Measurements from ENCODE around the gene MSRB2. TPM values are rescaled to one million over a fixed set of nuclear protein-coding genes. Genes with fewer than 3 reads are reported as not detected.
"Not testable (repeated sequence)": the region's sequence is repeated elsewhere in the genome, so short reads cannot be mapped to it uniquely, and the experiment has no call there.

MSRB2 gene
- total and polyA plus RNA-seq, 2 of the 8 experiments (the other 6 are each of a cell fraction or from before 2014, with no cell fraction given): 11.0 to 13.9 TPM

GRCh38 chr10:23070913-23071218 is 24.5 kb upstream of the MSRB2 start:
- no peak overlapping the region for H2BK15ac ChIP-seq (ENCODE audit: low read length)
- 94% methylated on average over 3 of the region's 3 CpGs; no CpG with 5 or more reads in 1 of the 2 experiments for WGBS, 2 experiments (ENCODE audit: extremely low coverage in 1 of 2, insufficient coverage in 1 of 2, insufficient read length in 1 of 2, insufficient replicate concordance in 2 of 2, low coverage in 1 of 2, low lambda C conversion rate in 2 of 2, missing lambda C conversion rate in 1 of 2)
- no peaks in the 10 kb centered on the region for H3K79me2 ChIP-seq (ENCODE audit: control insufficient read depth in 1 of 2, insufficient read depth in 2 of 2, low read length in 2 of 2)
- H3K18ac ChIP-seq (ENCODE audit: extremely low read depth, low read length): no peak overlapping the region
- H3K14ac ChIP-seq (ENCODE audit: insufficient read length): no peak overlapping the region
- no peak overlapping the region for H3K56ac ChIP-seq (replicated peaks; ENCODE audit: insufficient read length, low read depth, low read length)
- H4K5ac ChIP-seq (ENCODE audit: insufficient read length, low read depth, low read length): no peak overlapping the region
- no peak for TF ChIP-seq POU5F1 (IDR thresholded peaks at IDR 0.05; ENCODE audit: low read depth, low read length)
- H3K27me3 ChIP-seq (replicated peaks in 1 of 4; ENCODE audit: control insufficient read depth in 3 of 4, extremely low read depth in 1 of 4, insufficient read depth in 3 of 4, low read length in 3 of 4): no peaks in the 10 kb centered on the region
- no peaks in the 10 kb centered on the region for H3K79me1 ChIP-seq (ENCODE audit: low read depth, low read length)
- H3K36me3 ChIP-seq (ENCODE audit: control insufficient read depth in 2 of 4, insufficient read depth in 4 of 4, low read length in 3 of 4): no peaks in the 10 kb centered on the region
- no peaks in the 10 kb centered on the region for H3K4me1 ChIP-seq (replicated peaks in 1 of 4; ENCODE audit: control insufficient read depth in 3 of 4, insufficient read depth in 4 of 4, low read length in 3 of 4)
- CTCF ChIA-PET (ENCODE audit: partially characterized antibody): interaction anchor here (1.0 kb wide), 1 partner anchor 1083 kb away, joined by 4 read pairs; no protein-coding TSS in a partner anchor
- no peak overlapping the region for H3K23ac ChIP-seq (ENCODE audit: insufficient read length)
- H2AFZ ChIP-seq (ENCODE audit: low read length): no peak overlapping the region
- no peak overlapping the region for H4K91ac ChIP-seq (replicated peaks; ENCODE audit: insufficient read length, low read length)
- no peak for DNase-seq (ENCODE audit: low read depth in 1 of 2, low spot score in 2 of 2)
- no peak overlapping the region for H2BK5ac ChIP-seq (ENCODE audit: low read depth, low read length)
- no peaks in the 10 kb centered on the region for H4K20me1 ChIP-seq (replicated peaks in 1 of 2; ENCODE audit: control insufficient read depth in 1 of 2, insufficient read depth in 2 of 2, low read length in 2 of 2)
- H3K27ac ChIP-seq (ENCODE audit: low read depth, low read length): no peak overlapping the region
- no peak overlapping the region for H2BK120ac ChIP-seq (replicated peaks; ENCODE audit: low read depth, low read length)
- FAIRE-seq: no peak
- POLR2A ChIA-PET (ENCODE audit: partially characterized antibody): interaction anchor here (1.4 kb wide), 1 partner anchor 15 kb away, joined by 4 read pairs; no protein-coding TSS in a partner anchor
- H3K4ac ChIP-seq (replicated peaks; ENCODE audit: insufficient read length, low read depth, low read length): no peak overlapping the region
- no peak overlapping the region for H3K4me3 ChIP-seq (ENCODE audit: extremely low read depth in 1 of 4, insufficient read depth in 2 of 4, low read depth in 3 of 4, low read length in 4 of 4)
- no peaks in the 10 kb centered on the region for H3K9me3 ChIP-seq (ENCODE audit: insufficient read depth in 2 of 2, low read depth in 1 of 2, low read length in 1 of 2)
- no peak overlapping the region for H2BK20ac ChIP-seq (ENCODE audit: low read length)
- H2BK12ac ChIP-seq (ENCODE audit: low read depth, low read length): no peak overlapping the region
- no peaks in the 10 kb centered on the region for H3K23me2 ChIP-seq (ENCODE audit: low read depth, low read length)
- no peak overlapping the region for H2AK5ac ChIP-seq (ENCODE audit: low read depth, low read length)
- no peak overlapping the region for H4K8ac ChIP-seq (ENCODE audit: extremely low read depth, insufficient read depth, low read length)
- no peak overlapping the region for H3K9ac ChIP-seq (replicated peaks in 1 of 4; ENCODE audit: extremely low read depth in 1 of 4, low read depth in 3 of 4, low read length in 3 of 4)
- no peak overlapping the region for H3K4me2 ChIP-seq (ENCODE audit: insufficient read depth in 1 of 2, low read depth in 2 of 2, low read length in 2 of 2)

GRCh38 chr10:23072593-23072992 is 22.8 kb upstream of the MSRB2 start:
- H3K23ac ChIP-seq (ENCODE audit: insufficient read length); H3K4me2 ChIP-seq (ENCODE audit: insufficient read depth in 1 of 2, low read depth in 2 of 2, low read length in 2 of 2); H3K4me3 ChIP-seq (ENCODE audit: extremely low read depth in 1 of 4, insufficient read depth in 2 of 4, low read depth in 3 of 4, low read length in 4 of 4); H3K56ac ChIP-seq (replicated peaks; ENCODE audit: insufficient read length, low read depth, low read length); DNase-seq (ENCODE audit: low read depth in 1 of 2, low spot score in 2 of 2); H3K27ac ChIP-seq (ENCODE audit: low read depth, low read length); POLR2A ChIA-PET (ENCODE audit: partially characterized antibody); H2AK5ac ChIP-seq (ENCODE audit: low read depth, low read length); H3K23me2 ChIP-seq (ENCODE audit: low read depth, low read length); H3K9me3 ChIP-seq (ENCODE audit: insufficient read depth in 2 of 2, low read depth in 1 of 2, low read length in 1 of 2); H3K4me1 ChIP-seq (replicated peaks in 1 of 4; ENCODE audit: control insufficient read depth in 3 of 4, insufficient read depth in 4 of 4, low read length in 3 of 4); H3K27me3 ChIP-seq (replicated peaks in 1 of 4; ENCODE audit: control insufficient read depth in 3 of 4, extremely low read depth in 1 of 4, insufficient read depth in 3 of 4, low read length in 3 of 4); H3K9ac ChIP-seq (replicated peaks in 1 of 4; ENCODE audit: extremely low read depth in 1 of 4, low read depth in 3 of 4, low read length in 3 of 4); H3K79me1 ChIP-seq (ENCODE audit: low read depth, low read length); H2BK20ac ChIP-seq (ENCODE audit: low read length); FAIRE-seq; H2BK120ac ChIP-seq (replicated peaks; ENCODE audit: low read depth, low read length); H4K91ac ChIP-seq (replicated peaks; ENCODE audit: insufficient read length, low read length); H4K8ac ChIP-seq (ENCODE audit: extremely low read depth, insufficient read depth, low read length); H3K14ac ChIP-seq (ENCODE audit: insufficient read length); H4K20me1 ChIP-seq (replicated peaks in 1 of 2; ENCODE audit: control insufficient read depth in 1 of 2, insufficient read depth in 2 of 2, low read length in 2 of 2); H3K79me2 ChIP-seq (ENCODE audit: control insufficient read depth in 1 of 2, insufficient read depth in 2 of 2, low read length in 2 of 2); H2BK12ac ChIP-seq (ENCODE audit: low read depth, low read length); H3K18ac ChIP-seq (ENCODE audit: extremely low read depth, low read length); H2AFZ ChIP-seq (ENCODE audit: low read length); H3K36me3 ChIP-seq (ENCODE audit: control insufficient read depth in 2 of 4, insufficient read depth in 4 of 4, low read length in 3 of 4); H2BK15ac ChIP-seq (ENCODE audit: low read length); H3K4ac ChIP-seq (replicated peaks; ENCODE audit: insufficient read length, low read depth, low read length); H4K5ac ChIP-seq (ENCODE audit: insufficient read length, low read depth, low read length); H2BK5ac ChIP-seq (ENCODE audit: low read depth, low read length): not testable (repeated sequence)
- CTCF ChIA-PET (ENCODE audit: partially characterized antibody): interaction anchor here (0.8 to 1.0 kb wide), 2 partner anchors 11 to 19 kb away, joined by 3 to 5 read pairs; no protein-coding TSS in a partner anchor
- WGBS, 2 experiments (ENCODE audit: extremely low coverage in 1 of 2, insufficient coverage in 1 of 2, insufficient read length in 1 of 2, insufficient replicate concordance in 2 of 2, low coverage in 1 of 2, low lambda C conversion rate in 2 of 2, missing lambda C conversion rate in 1 of 2): 94% methylated on average over 3 of the region's 3 CpGs; no CpG with 5 or more reads in 1 of the 2 experiments
